Colonic mucosa (tissue), 4 donors: ENCODE measurements around the gene SLC3A2. TPM values are rescaled to one million over a fixed set of nuclear protein-coding genes. Genes with fewer than 3 reads are reported as not detected.

ENCODE experiments used
- DNase-seq: peaks from one replicate; pipeline ENCODE4 v3.0.0-alpha.2; 2020
- H3K27ac ChIP-seq: fragments of 200-600 bp; one replicate; pipeline ENCODE4 v1.8.0; 2021
- H3K27me3 ChIP-seq: fragments of 200-600 bp; one replicate; pipeline ENCODE4 v1.8.0; 2021
- H3K36me3 ChIP-seq: fragments of 200-600 bp; one replicate; pipeline ENCODE4 v1.8.0; 2021
- H3K4me1 ChIP-seq: fragments of 200-600 bp; one replicate; pipeline ENCODE4 v1.8.0; 2021; ENCODE audit warnings: mild to moderate bottlenecking
- H3K4me3 ChIP-seq: fragments of 200-600 bp; one replicate; pipeline ENCODE4 v1.8.0; 2021
- H3K9ac ChIP-seq, 2 donors: one replicate each; pipeline ENCODE4 v1.7.0; 2013; ENCODE audit warnings: control low read depth in 2 of 2, low read depth in 2 of 2, low read length in 2 of 2
- H3K9me3 ChIP-seq: fragments of 200-600 bp; one replicate; pipeline ENCODE4 v1.8.0; 2021
- CTCF ChIP-seq: fragments of 200-600 bp; IDR thresholded peaks from one replicate; pipeline ENCODE4 v1.8.0; 2022; ENCODE audit warnings: antibody characterized with exemption, mild to moderate bottlenecking
- intact Hi-C: fragments of 100-400 bp; cut with DNase I; formaldehyde crosslinking; loops from one replicate; pipeline ENCODE4 v1.14.1; 2022
- total RNA-seq, 2 donors: library from RNA; stranded (reverse); fragmentation: NEBNext Ultra II Directional in 1 of 2; extraction: Animal tissue kit (Norgen Biotek cat#: 25700) in 1 of 2; gene quantifications; one replicate each; pipeline ENCODE4 v1.2.1, GENCODE V29; 2021
- donor health status: healthy.
- donor health status: DM: no; HTN: no; CAD: no.
- donor health status: DM: no; HTN: no; CAD: no.

Gene SLC3A2
- total RNA-seq, 2 donors from 2014 or later, result 70.4 to 116 TPM

- Histone ChIP-seq H3K36me3 (no peaks in the 10 kb centered on the region), H3K9ac (no peak overlapping the region), H3K4me1 (peaks cover 9% of the 10 kb centered on the region), H3K27me3 (no peaks in the 10 kb centered on the region), H3K27ac (no peak overlapping the region), H3K4me3 (no peak overlapping the region), H3K9me3 (no peaks in the 10 kb centered on the region)
- no peak for DNase-seq
- intact Hi-C loops, result no loop called here
- no peak for TF ChIP-seq CTCF
Observed at GRCh38 chr11:62875698-62876478, 4.8 kb upstream of the SLC3A2 start.

- H3K9me3 ChIP-seq, result no peaks in the 10 kb centered on the region
- TF ChIP-seq CTCF, result no peak
- no peak overlapping the region for H3K9ac ChIP-seq
- no peaks in the 10 kb centered on the region for H3K27me3 ChIP-seq
- intact Hi-C loops, result no loop called here
- DNase-seq, result no peak
- H3K4me3 ChIP-seq, result no peak overlapping the region
- H3K36me3 ChIP-seq, result no peaks in the 10 kb centered on the region
- H3K4me1 ChIP-seq, result peaks cover 9% of the 10 kb centered on the region
- no peak overlapping the region for H3K27ac ChIP-seq
Observed at GRCh38 chr11:62876712-62877111, 4.0 kb upstream of the SLC3A2 start.

- TF ChIP-seq CTCF, result no peak
- no peak overlapping the region for H3K4me3 ChIP-seq
- no peaks in the 10 kb centered on the region for H3K27me3 ChIP-seq
- peak overlapping the region; percentile 99 for H3K27ac ChIP-seq
- peaks cover 7% of the 10 kb centered on the region for H3K36me3 ChIP-seq
- H3K9me3 ChIP-seq, result no peaks in the 10 kb centered on the region
- intact Hi-C loops, result no loop called here
- peak overlapping the region; percentile 17 to 98 for H3K9ac ChIP-seq
- DNase-seq, result no peak
- peaks cover 13% of the 10 kb centered on the region for H3K4me1 ChIP-seq
Observed at GRCh38 chr11:62879235-62879978, 1.3 kb upstream of the SLC3A2 start.

- Histone ChIP-seq H3K9me3 (no peaks in the 10 kb centered on the region), H3K4me3 (peak overlapping the region; percentile 81), H3K4me1 (peaks cover 13% of the 10 kb centered on the region), H3K9ac (peak overlapping the region; percentile 92 to 98), H3K36me3 (peaks cover 9% of the 10 kb centered on the region), H3K27ac (peak overlapping the region; percentile 99), H3K27me3 (no peaks in the 10 kb centered on the region)
- intact Hi-C loops, result no loop called here
- TF ChIP-seq CTCF, result no peak
- no peak for DNase-seq
Observed at GRCh38 chr11:62880231-62880802, 379 bp upstream of the SLC3A2 start.

- TF ChIP-seq CTCF, result no peak
- H3K9me3 ChIP-seq, result no peaks in the 10 kb centered on the region
- H3K36me3 ChIP-seq, result peaks cover 21% of the 10 kb centered on the region
- intact Hi-C loops, result no loop called here
- peak overlapping the region; percentile 81 for H3K4me3 ChIP-seq
- no peaks in the 10 kb centered on the region for H3K27me3 ChIP-seq
- peak overlapping the region; percentile 92 to 98 for H3K9ac ChIP-seq
- peak; percentile 98 for DNase-seq
- peaks cover 13% of the 10 kb centered on the region for H3K4me1 ChIP-seq
- H3K27ac ChIP-seq, result peak overlapping the region; percentile 99
Observed at GRCh38 chr11:62881579-62882430, 1.1 kb downstream of the SLC3A2 start.
